Neural cell (in vitro differentiated cells): ENCODE measurements around the gene PTPRN2. TPM values are rescaled to one million over a fixed set of nuclear protein-coding genes. Genes with fewer than 3 reads are reported as not detected.

ENCODE experiments used
- H2AFZ ChIP-seq: fragments of 200-600, 300-800 bp; sonication (generic), shearing (Covaris generic); 2 replicates; pipeline ENCODE4 v1.6.0; 2014; ENCODE audit warnings: low read depth, mild to moderate bottlenecking, antibody characterized with exemption, low read length, moderate library complexity
- H3F3A ChIP-seq: fragments of 200-600 bp; shearing (Covaris generic); 2 replicates; pipeline ENCODE4 v1.6.1; 2016; ENCODE audit warnings: mild to moderate bottlenecking, moderate library complexity, mixed read lengths, antibody characterized with exemption, low read length; ENCODE audit not compliant: insufficient read depth, poor library complexity, severe bottlenecking
- H3K27ac ChIP-seq: fragments of 200-600, 300-800 bp; sonication (generic), shearing (Covaris generic); 2 replicates; pipeline ENCODE4 v1.5.1; 2014; ENCODE audit warnings: mild to moderate bottlenecking, low read length, moderate library complexity
- H3K27me3 ChIP-seq: fragments of 300-800, 200-600 bp; sonication (generic), shearing (Covaris generic); 2 replicates; pipeline ENCODE4 v1.6.0; 2014; ENCODE audit warnings: mild to moderate bottlenecking, low read depth, low read length, moderate library complexity; ENCODE audit not compliant: insufficient read depth
- H3K36me3 ChIP-seq: fragments of 300-800, 200-600 bp; sonication (generic), shearing (Covaris generic); 2 replicates; pipeline ENCODE4 v1.5.1; 2014; ENCODE audit warnings: mild to moderate bottlenecking, antibody characterized with exemption, low read length, moderate library complexity; ENCODE audit not compliant: insufficient read depth
- H3K4me2 ChIP-seq: fragments of 300-800, 200-600 bp; sonication (generic), shearing (Covaris generic); 2 replicates; pipeline ENCODE4 v1.6.0; 2014; ENCODE audit warnings: mild to moderate bottlenecking, low read length
- H3K4me3 ChIP-seq: fragments of 300-800, 200-600 bp; sonication (generic), shearing (Covaris generic); 2 replicates; pipeline ENCODE4 v1.5.1; 2014; ENCODE audit warnings: mild to moderate bottlenecking, low read length, moderate library complexity
- H3K79me2 ChIP-seq: fragments of 200-600 bp; shearing (Covaris generic); replicated peaks from 2 replicates; pipeline ENCODE4 v1.6.0; 2014; ENCODE audit warnings: mild to moderate bottlenecking, low read length, moderate library complexity; ENCODE audit not compliant: insufficient read depth
- H3K9ac ChIP-seq: fragments of 300-800, 200-600 bp; sonication (generic), shearing (Covaris generic); 2 replicates; pipeline ENCODE4 v1.6.1; 2016; ENCODE audit warnings: mild to moderate bottlenecking, low read length, mixed read lengths
- H3K9me2 ChIP-seq: fragments of 200-600 bp; shearing (Covaris generic); 2 replicates; pipeline ENCODE4 v1.6.1; 2016; ENCODE audit warnings: mild to moderate bottlenecking, low read length, mixed read lengths; ENCODE audit not compliant: insufficient read depth
- H3K9me3 ChIP-seq: fragments of 200-600, 300-800 bp; sonication (generic), shearing (Covaris generic); 2 replicates; pipeline ENCODE4 v1.6.1; 2016; ENCODE audit warnings: mild to moderate bottlenecking, mixed run types, low read length, moderate library complexity, mixed read lengths
- H4K20me1 ChIP-seq: fragments of 200-600 bp; shearing (Covaris generic); 2 replicates; pipeline ENCODE4 v1.6.1; 2016; ENCODE audit warnings: mild to moderate bottlenecking, mixed run types; ENCODE audit not compliant: insufficient read depth
- EP300 ChIP-seq: fragments of 450-650 bp; conservative IDR thresholded peaks from 2 replicates; pipeline ENCODE4 v1.6.1; 2014; ENCODE audit warnings: antibody characterized with exemption, mild to moderate bottlenecking, moderate library complexity; ENCODE audit not compliant: poor library complexity, severe bottlenecking
- EZH2 ChIP-seq: fragments of 200-600, 300-800 bp; shearing (Covaris generic), sonication (generic); IDR thresholded peaks from 2 replicates; pipeline ENCODE4 v1.6.1; 2014; ENCODE audit warnings: antibody characterized with exemption, low read length, borderline replicate concordance, mild to moderate bottlenecking; ENCODE audit not compliant: insufficient read depth, poor library complexity, severe bottlenecking
- MXI1 ChIP-seq: fragments of 450-650 bp; conservative IDR thresholded peaks from 2 replicates; pipeline ENCODE4 v1.6.1; 2014; ENCODE audit warnings: antibody characterized with exemption, mild to moderate bottlenecking; ENCODE audit not compliant: poor library complexity, severe bottlenecking
- POLR2AphosphoS5 ChIP-seq: IDR thresholded peaks from 2 replicates; pipeline ENCODE4 v1.6.1; 2012
- RAD21 ChIP-seq: fragments of 450-650 bp; conservative IDR thresholded peaks from 2 replicates; pipeline ENCODE4 v1.6.1; 2014; ENCODE audit warnings: antibody characterized with exemption, mild to moderate bottlenecking, moderate library complexity
- SMC3 ChIP-seq: fragments of 450-650 bp; conservative IDR thresholded peaks from 2 replicates; pipeline ENCODE4 v1.6.1; 2014; ENCODE audit warnings: antibody characterized with exemption, mild to moderate bottlenecking, moderate library complexity; ENCODE audit not compliant: poor library complexity
- TAF1 ChIP-seq: IDR thresholded peaks from 2 replicates; pipeline ENCODE4 v1.6.1; 2012; ENCODE audit warnings: low read depth
- polyA plus RNA-seq: library from polyadenylated mRNA; depleted of rRNA; stranded (reverse); fragments of >200 nt; gene quantifications from 2 replicates; pipeline ENCODE4 v1.2.3, GENCODE V29; 2014
- TF ChIP-seq, protein P1 (sequence below): IDR thresholded peaks from 2 replicates; pipeline ENCODE4 v1.6.1; 2012; ENCODE audit warnings: borderline replicate concordance
- TF ChIP-seq, protein P2 (sequence below): fragments of 450-650 bp; IDR thresholded peaks from 2 replicates; pipeline ENCODE4 v1.5.1; 2014; ENCODE audit warnings: antibody characterized with exemption, mild to moderate bottlenecking, moderate library complexity; ENCODE audit not compliant: poor library complexity, severe bottlenecking

Gene PTPRN2
- polyA plus RNA-seq, 1 donor from 2014 or later, result 31.0 TPM

- Histone ChIP-seq H3K4me2 (no peak overlapping the region), H2AFZ (no peak overlapping the region), H3K27ac (peak overlapping the region; percentile 79), H4K20me1 (no peaks in the 10 kb centered on the region), H3K27me3 (no peaks in the 10 kb centered on the region), H3K36me3 (no peaks in the 10 kb centered on the region), H3K9me2 (no peaks in the 10 kb centered on the region), H3F3A (no peaks in the 10 kb centered on the region), H3K9ac (peak overlapping the region; percentile 33), H3K79me2 (no peaks in the 10 kb centered on the region), H3K4me3 (no peak overlapping the region), H3K9me3 (peaks cover 8% of the 10 kb centered on the region)
- no peak for TF ChIP-seq SMC3
- TF ChIP-seq EZH2, result no peak
- no peak for TF ChIP-seq MXI1
- TF ChIP-seq, protein P1, sequence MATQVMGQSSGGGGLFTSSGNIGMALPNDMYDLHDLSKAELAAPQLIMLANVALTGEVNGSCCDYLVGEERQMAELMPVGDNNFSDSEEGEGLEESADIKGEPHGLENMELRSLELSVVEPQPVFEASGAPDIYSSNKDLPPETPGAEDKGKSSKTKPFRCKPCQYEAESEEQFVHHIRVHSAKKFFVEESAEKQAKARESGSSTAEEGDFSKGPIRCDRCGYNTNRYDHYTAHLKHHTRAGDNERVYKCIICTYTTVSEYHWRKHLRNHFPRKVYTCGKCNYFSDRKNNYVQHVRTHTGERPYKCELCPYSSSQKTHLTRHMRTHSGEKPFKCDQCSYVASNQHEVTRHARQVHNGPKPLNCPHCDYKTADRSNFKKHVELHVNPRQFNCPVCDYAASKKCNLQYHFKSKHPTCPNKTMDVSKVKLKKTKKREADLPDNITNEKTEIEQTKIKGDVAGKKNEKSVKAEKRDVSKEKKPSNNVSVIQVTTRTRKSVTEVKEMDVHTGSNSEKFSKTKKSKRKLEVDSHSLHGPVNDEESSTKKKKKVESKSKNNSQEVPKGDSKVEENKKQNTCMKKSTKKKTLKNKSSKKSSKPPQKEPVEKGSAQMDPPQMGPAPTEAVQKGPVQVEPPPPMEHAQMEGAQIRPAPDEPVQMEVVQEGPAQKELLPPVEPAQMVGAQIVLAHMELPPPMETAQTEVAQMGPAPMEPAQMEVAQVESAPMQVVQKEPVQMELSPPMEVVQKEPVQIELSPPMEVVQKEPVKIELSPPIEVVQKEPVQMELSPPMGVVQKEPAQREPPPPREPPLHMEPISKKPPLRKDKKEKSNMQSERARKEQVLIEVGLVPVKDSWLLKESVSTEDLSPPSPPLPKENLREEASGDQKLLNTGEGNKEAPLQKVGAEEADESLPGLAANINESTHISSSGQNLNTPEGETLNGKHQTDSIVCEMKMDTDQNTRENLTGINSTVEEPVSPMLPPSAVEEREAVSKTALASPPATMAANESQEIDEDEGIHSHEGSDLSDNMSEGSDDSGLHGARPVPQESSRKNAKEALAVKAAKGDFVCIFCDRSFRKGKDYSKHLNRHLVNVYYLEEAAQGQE, result no peak
- TF ChIP-seq EP300, result no peak
- no peak for TF ChIP-seq TAF1
- TF ChIP-seq, protein P2, sequence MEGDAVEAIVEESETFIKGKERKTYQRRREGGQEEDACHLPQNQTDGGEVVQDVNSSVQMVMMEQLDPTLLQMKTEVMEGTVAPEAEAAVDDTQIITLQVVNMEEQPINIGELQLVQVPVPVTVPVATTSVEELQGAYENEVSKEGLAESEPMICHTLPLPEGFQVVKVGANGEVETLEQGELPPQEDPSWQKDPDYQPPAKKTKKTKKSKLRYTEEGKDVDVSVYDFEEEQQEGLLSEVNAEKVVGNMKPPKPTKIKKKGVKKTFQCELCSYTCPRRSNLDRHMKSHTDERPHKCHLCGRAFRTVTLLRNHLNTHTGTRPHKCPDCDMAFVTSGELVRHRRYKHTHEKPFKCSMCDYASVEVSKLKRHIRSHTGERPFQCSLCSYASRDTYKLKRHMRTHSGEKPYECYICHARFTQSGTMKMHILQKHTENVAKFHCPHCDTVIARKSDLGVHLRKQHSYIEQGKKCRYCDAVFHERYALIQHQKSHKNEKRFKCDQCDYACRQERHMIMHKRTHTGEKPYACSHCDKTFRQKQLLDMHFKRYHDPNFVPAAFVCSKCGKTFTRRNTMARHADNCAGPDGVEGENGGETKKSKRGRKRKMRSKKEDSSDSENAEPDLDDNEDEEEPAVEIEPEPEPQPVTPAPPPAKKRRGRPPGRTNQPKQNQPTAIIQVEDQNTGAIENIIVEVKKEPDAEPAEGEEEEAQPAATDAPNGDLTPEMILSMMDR, result no peak
- no peak for TF ChIP-seq POLR2AphosphoS5
- no peak for TF ChIP-seq RAD21
These were observed 616.9 kb downstream of the PTPRN2 start for GRCh38 chr7:157970744-157971143.

- H3K9me3 ChIP-seq, result peaks cover 8% of the 10 kb centered on the region
- H3F3A ChIP-seq, result no peaks in the 10 kb centered on the region
- no peak overlapping the region for H3K4me3 ChIP-seq
- no peaks in the 10 kb centered on the region for H3K79me2 ChIP-seq
- no peaks in the 10 kb centered on the region for H3K27me3 ChIP-seq
- H3K4me2 ChIP-seq, result no peak overlapping the region
- no peak overlapping the region for H3K27ac ChIP-seq
- H3K36me3 ChIP-seq, result no peaks in the 10 kb centered on the region
- no peak overlapping the region for H2AFZ ChIP-seq
- H3K9me2 ChIP-seq, result no peaks in the 10 kb centered on the region
- TF ChIP-seq EZH2 (no peak), MXI1 (no peak), RAD21 (no peak), EP300 (no peak), POLR2AphosphoS5 (no peak), TAF1 (no peak), SMC3 (no peak)
- TF ChIP-seq, protein P1, result no peak
- TF ChIP-seq, protein P2, result no peak
- H3K9ac ChIP-seq, result no peak overlapping the region
- no peaks in the 10 kb centered on the region for H4K20me1 ChIP-seq
These were observed 617.6 kb downstream of the PTPRN2 start for GRCh38 chr7:157969995-157970394.
